IPS-NIHi7 (cell line): ENCODE results near the gene CCDC85C.

ENCODE experiments used
- DNase-seq: peaks from one replicate; pipeline ENCODE4 v3.0.0; 2012; ENCODE audit warnings: mixed read lengths; ENCODE audit errors: extremely low spot score

CCDC85C gene

GRCh38 chr14:99573436-99574098 lies 30.4 kb downstream of the CCDC85C start:
- DNase-seq = no peak

GRCh38 chr14:99573000-99573330 lies 31.0 kb downstream of the CCDC85C start:
- no peak for DNase-seq

GRCh38 chr14:99572173-99572999 lies 31.6 kb downstream of the CCDC85C start:
- no peak for DNase-seq

- DNase-seq = no peak
These were observed 32.6 kb downstream of the CCDC85C start for GRCh38 chr14:99571303-99571986.

- peak; percentile 36 for DNase-seq
These were observed 33.3 kb downstream of the CCDC85C start for GRCh38 chr14:99570544-99571302.

GRCh38 chr14:99569725-99570543 lies 34.1 kb downstream of the CCDC85C start:
- DNase-seq = no peak

- DNase-seq = no peak
These were observed 35.1 kb downstream of the CCDC85C start for GRCh38 chr14:99568567-99569560.

- DNase-seq = no peak
These were observed 37.3 kb downstream of the CCDC85C start for GRCh38 chr14:99566390-99567354.

GRCh38 chr14:99566009-99566389 lies 38.0 kb downstream of the CCDC85C start:
- DNase-seq = no peak

GRCh38 chr14:99565383-99565782 lies 38.6 kb downstream of the CCDC85C start:
- DNase-seq = no peak

GRCh38 chr14:99564926-99565259 lies 39.1 kb downstream of the CCDC85C start:
- no peak for DNase-seq

- no peak for DNase-seq
These were observed 39.6 kb downstream of the CCDC85C start for GRCh38 chr14:99564256-99564925.

- DNase-seq = no peak
These were observed 40.3 kb downstream of the CCDC85C start for GRCh38 chr14:99563749-99564129.

GRCh38 chr14:99562856-99563748 lies 40.9 kb downstream of the CCDC85C start:
- peak; percentile 91 for DNase-seq

GRCh38 chr14:99561864-99562263 lies 42.1 kb downstream of the CCDC85C start:
- DNase-seq = no peak

GRCh38 chr14:99560922-99561683 lies 42.9 kb downstream of the CCDC85C start:
- no peak for DNase-seq

- DNase-seq = no peak
These were observed 43.6 kb downstream of the CCDC85C start for GRCh38 chr14:99560403-99560802.
